MM.1S (cell line): ENCODE measurements around the gene ODAM.

Experiments
- CTCF ChIP-seq: fragments of 300-600 bp; sonication (generic); IDR thresholded peaks from 2 replicates; pipeline ENCODE4 v1.5.1; 2016; ENCODE audit warnings: antibody characterized with exemption, low read length, mixed read lengths
- EZH2 ChIP-seq: fragments of 300-600 bp; sonication (generic); optimal IDR thresholded peaks from 2 replicates; pipeline ENCODE3; 2017; ENCODE audit warnings: low read depth, mild to moderate bottlenecking, antibody characterized with exemption, low read length, mixed read lengths
- EZH2phosphoT487 ChIP-seq: fragments of 300-600 bp; sonication (generic); IDR thresholded peaks from 2 replicates; pipeline ENCODE4 v1.6.1; 2018; ENCODE audit warnings: antibody characterized with exemption, low read length

- TF ChIP-seq CTCF, result no peak
- TF ChIP-seq EZH2, result no peak
- no peak for TF ChIP-seq EZH2phosphoT487
Measured at GRCh38 chr4:70181864-70182263, 13.7 kb upstream of the ODAM start.
